T-cell (primary cell): Measurements from ENCODE around the gene UBE2A. TPM values are rescaled to one million over a fixed set of nuclear protein-coding genes. Genes with fewer than 3 reads are reported as not detected.

Experiments used
- ATAC-seq, 4 experiments: fragments of 200-7000 bp in 3 of 4; fragments of 150-1000 bp in 1 of 4; cut with Tn5 transposase; replicated peaks in 1 of 4; 1 replicate in 3 of 4; 2 replicates in 1 of 4; pipeline ENCODE4 v1.10.0; 2021; ENCODE audit warnings: moderate library complexity in 3 of 4, mild to moderate bottlenecking in 2 of 4, moderate number of reproducible peaks in 1 of 4
- CTCF ChIA-PET, 2 donors: fragments of 300-600 bp; sonication (Branson Sonifier 250); formaldehyde crosslinking; loops; one replicate each; lab custom pipeline; 2022; ENCODE audit warnings: antibody characterized with exemption in 2 of 2; lab: Charles Lee
- POLR2A ChIA-PET, 2 donors: fragments of 300-600 bp; sonication (Branson Sonifier 250); formaldehyde crosslinking; loops; one replicate each; lab custom pipeline; 2022; ENCODE audit warnings: antibody characterized with exemption in 2 of 2; lab: Charles Lee
- DNase-seq, 35 experiments: peaks; one replicate each; pipeline versions ENCODE4 v3.0.0 to v3.0.0-alpha.2; 2013 to 2023
- H3K27ac ChIP-seq: one replicate; pipeline ENCODE4 v1.5.1; 2013; ENCODE audit warnings: low read length
- H3K27me3 ChIP-seq, 2 experiments: replicated peaks in 1 of 2; 1 replicate in 1 of 2; 2 replicates in 1 of 2; pipeline versions ENCODE4 v1.6.1 to v1.7.0; 2013; ENCODE audit warnings: low read length in 1 of 2, mixed read lengths in 1 of 2; ENCODE audit not compliant: control insufficient read depth in 2 of 2, insufficient read depth in 2 of 2; ENCODE audit errors: extremely low read depth in 1 of 2
- H3K36me3 ChIP-seq, 2 donors: 1 replicate in 1 of 2; 2 replicates in 1 of 2; pipeline versions ENCODE4 v1.6.1 to v1.7.0; 2013; ENCODE audit warnings: low read length in 1 of 2; ENCODE audit not compliant: control insufficient read depth in 2 of 2, insufficient read depth in 1 of 2; ENCODE audit errors: extremely low read depth in 1 of 2
- H3K4me1 ChIP-seq, 2 experiments: 1 replicate in 1 of 2; 2 replicates in 1 of 2; pipeline versions ENCODE4 v1.6.1 to v1.7.0; 2013; ENCODE audit warnings: low read length in 2 of 2, mixed read lengths in 1 of 2; ENCODE audit not compliant: insufficient read depth in 2 of 2, control insufficient read depth in 1 of 2; ENCODE audit errors: extremely low read depth in 1 of 2
- H3K4me3 ChIP-seq, 2 donors: 1 replicate in 1 of 2; 2 replicates in 1 of 2; pipeline versions ENCODE4 v1.5.1 to v1.7.0; 2013; ENCODE audit warnings: mild to moderate bottlenecking in 2 of 2, low read length in 1 of 2, moderate library complexity in 1 of 2; ENCODE audit not compliant: control insufficient read depth in 1 of 2; ENCODE audit errors: extremely low read depth in 1 of 2
- H3K9me3 ChIP-seq: 2 replicates; pipeline ENCODE4 v1.7.0; 2013
- H3K27ac Mint-ChIP-seq, 2 donors: one replicate each; pipeline ENCODE4 v1.8.0; 2020 to 2021; ENCODE audit warnings: mild to moderate bottlenecking in 2 of 2, mixed read lengths in 2 of 2
- H3K27me3 Mint-ChIP-seq, 2 donors: one replicate each; pipeline ENCODE4 v1.8.0; 2021 to 2022; ENCODE audit warnings: mixed read lengths in 2 of 2
- H3K36me3 Mint-ChIP-seq: one replicate; pipeline ENCODE4 v1.8.0; 2021; ENCODE audit warnings: mixed read lengths
- H3K4me1 Mint-ChIP-seq, 3 donors: one replicate each; pipeline ENCODE4 v1.8.0; 2020 to 2022; ENCODE audit warnings: mixed read lengths in 3 of 3, mild to moderate bottlenecking in 1 of 3
- H3K4me3 Mint-ChIP-seq, 3 donors: one replicate each; pipeline ENCODE4 v1.8.0; 2020 to 2022; ENCODE audit warnings: mild to moderate bottlenecking in 3 of 3, mixed read lengths in 3 of 3, moderate library complexity in 3 of 3
- H3K9me3 Mint-ChIP-seq, 3 donors: one replicate each; pipeline ENCODE4 v1.8.0; 2020 to 2022; ENCODE audit warnings: mixed read lengths in 3 of 3
- WGBS: methylation state at CpG from one replicate; pipeline ENCODE4 v1.1.5; 2013; ENCODE audit warnings: missing lambda C conversion rate; ENCODE audit not compliant: insufficient coverage; 5-methylcytosine and 5-hydroxymethylcytosine counted together
- total RNA-seq, 35 experiments: library from RNA in 6 of 35; stranded (reverse) in 6 of 35; fragments of 120-200 nt in 1 of 35; gene quantifications; one replicate each; pipeline versions ENCODE4 v1.2.1 to v1.2.4 and lab custom pipeline; 2013 to 2026

Gene UBE2A
- total RNA-seq, 5 donors from 2014 or later (not counting 1 experiment from before 2014, with no cell fraction given), result 40.2 to 75.3 (median 44.8) TPM

DNA sequence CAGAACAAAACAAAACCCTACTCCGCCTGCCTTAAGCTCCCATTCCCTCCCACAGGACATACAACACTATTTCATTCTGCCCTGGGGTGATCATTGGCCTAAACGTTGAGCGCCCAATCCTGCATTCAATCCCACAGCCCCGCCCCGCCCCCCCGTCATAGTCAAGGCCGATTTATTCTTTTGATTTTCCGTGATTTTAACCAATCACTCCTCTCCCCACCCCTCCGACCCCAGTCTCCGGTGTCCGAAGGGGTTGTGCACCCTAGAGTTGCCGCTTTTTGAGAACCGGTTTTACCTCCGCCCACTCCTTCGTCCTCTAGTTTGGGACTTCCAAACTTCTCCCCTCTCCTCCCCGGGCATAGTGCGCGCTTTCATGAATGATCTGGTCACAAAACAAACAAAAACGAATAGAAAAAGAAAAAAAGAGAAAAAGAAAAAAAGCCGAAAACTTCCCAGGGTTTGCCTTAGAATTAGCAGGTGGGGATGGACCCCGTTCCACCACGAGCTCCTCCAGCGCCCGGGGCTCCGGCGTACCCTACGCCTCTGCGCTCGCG lies 446 bp upstream of the UBE2A start:
- Histone ChIP-seq H3K4me1 (peaks cover 4 to 15% of the 10 kb centered on the region in 2 experiments), H3K4me3 (peak overlapping the region; percentile 62 to 76)
- H3K27ac Mint-ChIP-seq, result peak overlapping the region; percentile 91 to 95

DNA sequence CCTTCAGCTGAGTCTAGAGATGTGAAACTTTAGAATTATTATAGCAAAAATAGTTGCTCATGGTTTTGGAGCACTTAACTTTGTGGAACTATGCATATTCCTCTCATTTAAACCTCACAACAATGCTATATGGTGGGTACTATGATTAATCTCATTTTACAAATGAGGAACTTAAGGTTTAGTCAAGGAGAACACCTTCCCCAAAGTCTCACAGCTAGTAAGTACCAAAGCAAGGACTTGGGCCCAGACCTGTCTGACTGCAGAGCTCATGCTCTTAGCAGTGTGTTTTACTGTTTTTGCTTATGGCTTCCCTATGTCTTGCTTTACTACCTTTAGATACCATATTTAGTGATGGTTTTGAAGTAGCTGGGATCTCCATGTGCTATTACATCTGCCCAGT lies 5.1 kb downstream of the UBE2A start:
- H3K9me3 Mint-ChIP-seq, result no peaks in the 10 kb centered on the region
- Histone ChIP-seq H3K27me3 (no peaks in the 10 kb centered on the region), H3K4me3 (no peak overlapping the region), H3K9me3 (no peaks in the 10 kb centered on the region), H3K4me1 (peaks cover 4 to 7% of the 10 kb centered on the region in 2 experiments), H3K36me3 (peaks cover 0 to 8% of the 10 kb centered on the region in 2 donors), H3K27ac (no peak overlapping the region)
- no peaks in the 10 kb centered on the region for H3K36me3 Mint-ChIP-seq
- ChIA-PET CTCF (no interaction called here), POLR2A (interaction anchor here in 1 of 2 donors (1.1 kb wide), 1 partner anchor 10 kb away, joined by 3 read pairs; no protein-coding TSS in a partner anchor)
- DNase-seq (no peak), ATAC-seq (no peak)
- peaks cover 0 to 34% (median 26%) of the 10 kb centered on the region in 3 donors for H3K4me1 Mint-ChIP-seq
- H3K27me3 Mint-ChIP-seq, result peaks cover 0 to 3% of the 10 kb centered on the region in 2 donors
- no peak overlapping the region for H3K4me3 Mint-ChIP-seq
- H3K27ac Mint-ChIP-seq, result peak overlapping the region in 1 of 2 donors; percentile 19

More for the DNA sequence above, 446 bp upstream of the UBE2A start:
- Mint-ChIP-seq H3K4me1 (peaks cover 10 to 30% (median 17%) of the 10 kb centered on the region in 3 donors), H3K27me3 (peaks cover 0 to 17% of the 10 kb centered on the region in 2 donors), H3K36me3 (no peaks in the 10 kb centered on the region), H3K9me3 (no peaks in the 10 kb centered on the region), H3K4me3 (peak overlapping the region; percentile 83 to 92 (median 90))
- POLR2A ChIA-PET, result interaction anchor here in 1 of 2 donors (0.6 to 1.8 kb wide), 6 partner anchors 10 to 298 kb away, joined by 3 to 7 read pairs (median 4); partner anchors contain the start of genes NDUFA1, RNF113A and SEPTIN6
- Histone ChIP-seq H3K27me3 (no peaks in the 10 kb centered on the region), H3K9me3 (no peaks in the 10 kb centered on the region), H3K27ac (peak overlapping the region; percentile 84), H3K36me3 (peaks cover 0 to 8% of the 10 kb centered on the region in 2 donors)
- 0% methylated on average over 4 of the region's 30 CpGs for WGBS
- DNase-seq, result peak in 2 of 35 experiments; percentile 0 to 14
- ATAC-seq, result peak in 1 of 4 experiments; percentile 13
- CTCF ChIA-PET, result interaction anchor here (0.7 to 1.8 kb wide), 4 partner anchors 10 to 81 kb away, joined by 4 to 7 read pairs (median 6); no protein-coding TSS in a partner anchor

DNA sequence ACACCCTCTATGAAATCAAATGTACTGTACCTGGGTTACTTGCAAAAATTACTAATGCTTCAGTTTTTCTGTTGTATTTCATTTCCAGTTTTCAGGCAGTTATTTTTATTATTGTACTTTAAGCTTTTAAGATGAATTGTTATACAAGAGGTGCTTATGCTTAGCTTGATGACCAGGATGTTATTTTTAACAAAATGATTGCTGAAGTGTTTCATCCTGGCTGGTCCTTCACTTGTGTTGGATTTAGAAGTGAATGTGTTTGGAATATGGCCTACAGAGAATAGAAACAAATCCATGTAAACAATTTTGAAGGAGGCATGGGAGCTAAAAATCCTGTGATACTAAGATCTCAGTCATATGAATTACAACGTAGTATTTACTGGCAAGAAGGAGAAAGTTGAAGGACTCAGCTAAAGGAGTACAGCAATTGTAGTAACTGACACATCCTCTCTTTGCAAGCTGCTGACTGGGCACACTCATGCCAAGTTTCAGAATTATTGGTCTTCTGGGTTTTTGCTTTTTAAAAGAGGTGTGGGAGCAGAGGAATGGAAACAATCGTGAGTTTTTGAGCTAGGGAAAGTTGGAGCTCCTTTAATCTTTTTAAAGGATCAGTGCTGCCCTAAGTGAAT lies 9.2 kb downstream of the UBE2A start:
- ATAC-seq (no peak), DNase-seq (no peak)
- ChIA-PET CTCF (interaction anchor here (0.5 to 1.2 kb wide), 4 partner anchors 10 to 77 kb away, joined by 3 to 5 read pairs (median 4); no protein-coding TSS in a partner anchor), POLR2A (interaction anchor here (0.6 to 1.6 kb wide), 3 partner anchors 9 to 742 kb away, joined by 3 to 7 read pairs (median 7); partner anchors contain the start of gene UBE2A (in 1 of the 2))
- Histone ChIP-seq H3K27me3 (no peaks in the 10 kb centered on the region), H3K27ac (no peak overlapping the region), H3K36me3 (no peaks in the 10 kb centered on the region), H3K4me3 (no peak overlapping the region), H3K4me1 (no peaks in the 10 kb centered on the region), H3K9me3 (no peaks in the 10 kb centered on the region)
- Mint-ChIP-seq H3K36me3 (no peaks in the 10 kb centered on the region), H3K4me1 (peaks cover 0 to 17% (median 14%) of the 10 kb centered on the region in 3 donors), H3K27ac (peak overlapping the region in 1 of 2 donors; percentile 41), H3K27me3 (peaks cover 0 to 2% of the 10 kb centered on the region in 2 donors), H3K9me3 (no peaks in the 10 kb centered on the region), H3K4me3 (no peak overlapping the region)
- WGBS, result no CpG with 5 or more reads among the region's 2 CpGs

DNA sequence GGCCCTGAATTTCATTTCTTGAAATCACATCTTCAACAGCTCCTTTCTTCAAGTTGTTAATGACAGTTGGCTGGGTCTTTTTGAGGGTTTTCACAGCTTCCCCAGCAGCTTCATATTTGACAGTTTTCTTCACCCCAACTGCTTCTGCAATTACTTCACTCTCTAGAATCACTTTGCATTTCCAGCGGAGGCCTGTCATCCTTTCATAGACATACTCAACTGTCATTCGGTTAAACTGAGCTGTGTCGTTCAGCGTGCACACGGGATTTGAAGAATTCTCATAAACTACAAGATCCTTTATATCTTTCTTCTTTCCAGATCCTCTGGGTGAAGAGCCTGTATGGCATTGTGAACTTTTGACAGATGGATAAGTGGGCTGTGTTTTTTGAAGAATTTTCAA lies 15.4 kb downstream of the UBE2A start:
- ChIA-PET CTCF (no interaction called here), POLR2A (interaction anchor here (0.6 to 1.2 kb wide), 3 partner anchors 10 to 523 kb away, joined by 3 read pairs; no protein-coding TSS in a partner anchor)
- Histone ChIP-seq H3K4me1 (no peaks in the 10 kb centered on the region), H3K9me3 (no peaks in the 10 kb centered on the region), H3K36me3 (peaks cover 4 to 30% of the 10 kb centered on the region in 2 donors), H3K27me3 (no peaks in the 10 kb centered on the region), H3K4me3 (no peak overlapping the region), H3K27ac (no peak overlapping the region)
- WGBS, result no CpG with 5 or more reads among the region's 5 CpGs
- no peak overlapping the region for H3K4me3 Mint-ChIP-seq
- peaks cover 0 to 5% (median 4%) of the 10 kb centered on the region in 3 donors for H3K4me1 Mint-ChIP-seq
- no peaks in the 10 kb centered on the region for H3K9me3 Mint-ChIP-seq
- ATAC-seq (no peak), DNase-seq (no peak)
- H3K27me3 Mint-ChIP-seq, result peaks cover 0 to 3% of the 10 kb centered on the region in 2 donors
- peaks cover 19% of the 10 kb centered on the region for H3K36me3 Mint-ChIP-seq
- no peak overlapping the region for H3K27ac Mint-ChIP-seq

DNA sequence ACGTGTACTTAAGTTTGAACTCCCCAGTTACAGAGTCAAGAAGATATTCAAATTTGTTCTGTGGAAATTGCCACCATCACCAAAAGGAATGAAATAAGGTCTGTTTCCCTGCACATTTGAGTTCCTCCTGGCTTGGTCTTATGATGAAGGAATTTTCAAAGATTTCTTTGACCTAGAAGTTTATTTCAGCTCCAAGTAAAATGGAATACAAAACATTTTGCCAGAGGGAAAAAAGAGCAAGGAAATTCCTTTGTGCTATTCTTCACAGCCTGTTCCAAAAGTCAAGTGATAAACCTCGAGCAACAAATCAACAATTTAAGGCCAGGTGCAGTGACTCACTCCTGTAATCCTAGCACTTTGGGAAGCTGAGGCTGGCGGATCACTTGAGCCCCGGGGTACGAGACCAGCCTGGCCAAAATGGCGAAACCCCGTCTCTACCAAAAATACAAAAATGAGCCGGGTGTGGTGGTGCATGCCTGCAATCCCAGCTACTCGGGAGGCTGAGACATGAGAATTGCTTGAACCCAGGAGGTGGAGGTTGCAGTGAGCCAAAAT lies 28.4 kb downstream of the UBE2A start:
- no CpG with 5 or more reads among the region's 9 CpGs for WGBS
- H3K36me3 Mint-ChIP-seq, result peaks cover 3% of the 10 kb centered on the region
- H3K27me3 Mint-ChIP-seq, result no peaks in the 10 kb centered on the region

More for the DNA sequence above, 28.4 kb downstream of the UBE2A start:
- peaks cover 3 to 16% of the 10 kb centered on the region in 2 experiments for H3K4me1 ChIP-seq
- H3K27me3 ChIP-seq, result no peaks in the 10 kb centered on the region
- H3K4me1 Mint-ChIP-seq, result peaks cover 29 to 48% (median 37%) of the 10 kb centered on the region in 3 donors
- no peak overlapping the region for H3K4me3 ChIP-seq
- peaks cover 0 to 2% of the 10 kb centered on the region in 2 donors for H3K36me3 ChIP-seq
- no peak overlapping the region for H3K4me3 Mint-ChIP-seq
- ChIA-PET CTCF (interaction anchor here (0.7 kb wide), 2 partner anchors 127 to 1050 kb away, joined by 3 read pairs; no protein-coding TSS in a partner anchor), POLR2A (interaction anchor here in 1 of 2 donors (0.7 to 0.9 kb wide), 2 partner anchors 28 to 90 kb away, joined by 3 to 4 read pairs; partner anchors contain the start of genes SEPTIN6 and UBE2A)
- ATAC-seq (no peak), DNase-seq (no peak)
- peak overlapping the region in 1 of 2 donors; percentile 11 for H3K27ac Mint-ChIP-seq
- H3K27ac ChIP-seq, result no peak overlapping the region
- no peaks in the 10 kb centered on the region for H3K9me3 ChIP-seq
- no peaks in the 10 kb centered on the region for H3K9me3 Mint-ChIP-seq
